OCI-LY3 (cell line): ENCODE measurements around the gene POLL.

Experiments
- H2AFZ ChIP-seq: fragments of 200-600, 300-600 bp; shearing (Covaris generic); 2 replicates; pipeline ENCODE4 v1.6.0; 2014; ENCODE audit warnings: antibody characterized with exemption, low read depth, low read length
- H3K27ac ChIP-seq: fragments of 200-600, 300-600 bp; sonication (generic); 2 replicates; pipeline ENCODE4 v1.5.1; 2014; ENCODE audit warnings: mild to moderate bottlenecking, low read length, moderate library complexity, mixed read lengths
- H3K27me3 ChIP-seq: fragments of 200-600, 300-600 bp; sonication (generic); 2 replicates; pipeline ENCODE4 v1.6.1; 2014; ENCODE audit warnings: low read depth, low read length, mixed read lengths
- H3K36me3 ChIP-seq: fragments of 200-600, 300-600 bp; sonication (generic); replicated peaks from 2 replicates; pipeline ENCODE3; 2014; ENCODE audit warnings: low read depth, low read length, mixed read lengths
- H3K4me1 ChIP-seq: fragments of 300-600, 200-600 bp; sonication (generic); 2 replicates; pipeline ENCODE4 v1.6.1; 2014; ENCODE audit warnings: low read length, mixed read lengths
- H3K4me2 ChIP-seq: fragments of 200-600, 300-600 bp; sonication (generic); 2 replicates; pipeline ENCODE4 v1.6.1; 2014; ENCODE audit warnings: low read length, mixed read lengths
- H3K4me3 ChIP-seq: fragments of 300-600, 200-600 bp; sonication (generic); 2 replicates; pipeline ENCODE4 v1.5.1; 2014; ENCODE audit warnings: antibody characterized with exemption, mild to moderate bottlenecking, low read length, moderate library complexity
- H3K79me2 ChIP-seq: fragments of 300-600, 200-600 bp; shearing (Covaris generic); 2 replicates; pipeline ENCODE4 v1.6.1; 2014; ENCODE audit warnings: mild to moderate bottlenecking, low read length, mixed read lengths
- H3K9ac ChIP-seq: fragments of 300-600, 200-600 bp; shearing (Covaris generic); 2 replicates; pipeline ENCODE4 v1.6.0; 2014; ENCODE audit warnings: mild to moderate bottlenecking, low read length, moderate library complexity
- H3K9me3 ChIP-seq: fragments of 200-600, 300-600 bp; shearing (Covaris generic); 2 replicates; pipeline ENCODE4 v1.6.1; 2014; ENCODE audit warnings: low read length, mixed read lengths; ENCODE audit not compliant: insufficient read depth
- H4K20me1 ChIP-seq: fragments of 200-600, 300-600 bp; sonication (generic); 2 replicates; pipeline ENCODE4 v1.6.1; 2016; ENCODE audit warnings: low read length, mixed read lengths; ENCODE audit not compliant: insufficient read depth
- EZH2phosphoT487 ChIP-seq: fragments of 200-600 bp; shearing (Covaris generic); IDR thresholded peaks from 2 replicates; pipeline ENCODE4 v1.6.1; 2018; ENCODE audit warnings: antibody characterized with exemption, mixed run types, low read depth
- TF ChIP-seq, protein P1 (sequence below): fragments of 200-600, 300-600 bp; sonication (generic); IDR thresholded peaks from 2 replicates; pipeline ENCODE4 v1.5.1; 2014; ENCODE audit warnings: antibody characterized with exemption, low read length, low read depth

POLL gene

DNA sequence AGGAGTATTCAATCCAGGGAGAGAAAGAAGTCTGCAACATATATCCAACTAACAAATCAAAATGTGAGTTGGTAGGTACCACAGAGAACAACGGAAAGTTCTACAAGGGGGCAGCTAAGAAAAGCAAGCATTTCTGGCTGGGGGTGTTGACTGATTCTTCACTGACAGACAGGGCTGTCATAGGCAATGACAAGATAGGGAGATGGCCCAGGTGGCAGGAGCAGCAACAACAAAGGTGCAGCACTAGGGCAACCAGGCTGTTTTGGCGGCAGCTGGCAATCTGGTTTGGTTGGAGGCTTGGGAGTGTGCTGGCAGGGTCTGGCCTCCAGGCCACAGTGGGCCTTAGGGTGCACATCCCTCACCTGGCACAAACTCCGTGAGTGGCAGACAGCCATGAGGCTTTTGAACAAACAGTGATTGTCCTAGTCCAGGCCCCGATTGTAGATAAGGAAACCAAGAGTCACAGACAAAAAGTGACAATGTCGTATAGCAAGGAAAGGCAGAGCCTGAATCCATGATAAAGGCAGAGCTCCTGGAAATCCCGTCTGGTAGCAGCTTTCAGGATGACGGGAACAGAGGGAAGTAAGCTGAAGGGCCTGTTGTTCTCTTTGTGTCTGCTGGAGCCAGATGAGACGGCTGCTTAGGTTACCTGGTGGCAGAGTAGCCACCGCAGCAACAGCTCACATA lies 28.5 kb upstream of the POLL start:
- Histone ChIP-seq H3K9me3 (no peaks in the 10 kb centered on the region), H3K27me3 (no peaks in the 10 kb centered on the region), H3K4me3 (no peak overlapping the region), H4K20me1 (no peaks in the 10 kb centered on the region), H3K79me2 (no peaks in the 10 kb centered on the region), H3K36me3 (peaks cover 8% of the 10 kb centered on the region), H3K4me1 (peaks cover 20% of the 10 kb centered on the region), H3K27ac (no peak overlapping the region), H3K9ac (no peak overlapping the region), H2AFZ (no peak overlapping the region), H3K4me2 (no peak overlapping the region)
- TF ChIP-seq, protein P1, sequence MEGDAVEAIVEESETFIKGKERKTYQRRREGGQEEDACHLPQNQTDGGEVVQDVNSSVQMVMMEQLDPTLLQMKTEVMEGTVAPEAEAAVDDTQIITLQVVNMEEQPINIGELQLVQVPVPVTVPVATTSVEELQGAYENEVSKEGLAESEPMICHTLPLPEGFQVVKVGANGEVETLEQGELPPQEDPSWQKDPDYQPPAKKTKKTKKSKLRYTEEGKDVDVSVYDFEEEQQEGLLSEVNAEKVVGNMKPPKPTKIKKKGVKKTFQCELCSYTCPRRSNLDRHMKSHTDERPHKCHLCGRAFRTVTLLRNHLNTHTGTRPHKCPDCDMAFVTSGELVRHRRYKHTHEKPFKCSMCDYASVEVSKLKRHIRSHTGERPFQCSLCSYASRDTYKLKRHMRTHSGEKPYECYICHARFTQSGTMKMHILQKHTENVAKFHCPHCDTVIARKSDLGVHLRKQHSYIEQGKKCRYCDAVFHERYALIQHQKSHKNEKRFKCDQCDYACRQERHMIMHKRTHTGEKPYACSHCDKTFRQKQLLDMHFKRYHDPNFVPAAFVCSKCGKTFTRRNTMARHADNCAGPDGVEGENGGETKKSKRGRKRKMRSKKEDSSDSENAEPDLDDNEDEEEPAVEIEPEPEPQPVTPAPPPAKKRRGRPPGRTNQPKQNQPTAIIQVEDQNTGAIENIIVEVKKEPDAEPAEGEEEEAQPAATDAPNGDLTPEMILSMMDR, result no peak
- no peak for TF ChIP-seq EZH2phosphoT487

DNA sequence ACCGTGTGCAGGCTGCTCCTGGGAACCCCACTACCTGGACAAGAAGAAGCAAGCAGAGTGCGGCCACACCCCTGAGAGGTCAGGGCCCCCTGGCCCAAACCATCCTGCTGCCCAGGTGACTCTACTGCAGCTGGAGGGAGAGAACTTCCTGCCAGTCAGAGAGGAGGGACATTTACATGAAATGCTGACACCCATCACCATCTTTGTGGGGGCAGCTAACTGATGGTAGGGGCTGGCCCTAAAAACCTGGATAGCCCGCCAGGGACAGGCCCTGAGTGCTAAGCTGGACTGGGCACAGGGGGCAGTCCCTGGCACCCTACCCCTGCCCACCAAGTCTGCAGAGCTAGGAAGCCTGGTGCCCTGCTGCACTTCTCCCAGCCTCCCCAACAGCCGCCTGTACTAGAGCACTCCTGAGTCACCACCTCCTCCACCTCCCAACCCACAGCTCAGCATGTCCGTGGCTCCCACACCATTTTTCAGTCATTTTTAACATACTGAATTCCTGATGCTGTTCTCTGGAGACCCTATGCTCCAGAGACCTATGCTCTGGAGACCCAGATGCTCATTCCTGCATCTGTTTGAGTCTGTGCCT lies 27.6 kb upstream of the POLL start:
- Histone ChIP-seq H3K36me3 (peaks cover 8% of the 10 kb centered on the region), H3K4me3 (no peak overlapping the region), H4K20me1 (no peaks in the 10 kb centered on the region), H3K9ac (no peak overlapping the region), H3K4me1 (peaks cover 20% of the 10 kb centered on the region), H2AFZ (no peak overlapping the region), H3K79me2 (no peaks in the 10 kb centered on the region), H3K9me3 (no peaks in the 10 kb centered on the region), H3K27ac (no peak overlapping the region), H3K27me3 (no peaks in the 10 kb centered on the region), H3K4me2 (no peak overlapping the region)
- TF ChIP-seq, protein P1, result no peak
- no peak for TF ChIP-seq EZH2phosphoT487

DNA sequence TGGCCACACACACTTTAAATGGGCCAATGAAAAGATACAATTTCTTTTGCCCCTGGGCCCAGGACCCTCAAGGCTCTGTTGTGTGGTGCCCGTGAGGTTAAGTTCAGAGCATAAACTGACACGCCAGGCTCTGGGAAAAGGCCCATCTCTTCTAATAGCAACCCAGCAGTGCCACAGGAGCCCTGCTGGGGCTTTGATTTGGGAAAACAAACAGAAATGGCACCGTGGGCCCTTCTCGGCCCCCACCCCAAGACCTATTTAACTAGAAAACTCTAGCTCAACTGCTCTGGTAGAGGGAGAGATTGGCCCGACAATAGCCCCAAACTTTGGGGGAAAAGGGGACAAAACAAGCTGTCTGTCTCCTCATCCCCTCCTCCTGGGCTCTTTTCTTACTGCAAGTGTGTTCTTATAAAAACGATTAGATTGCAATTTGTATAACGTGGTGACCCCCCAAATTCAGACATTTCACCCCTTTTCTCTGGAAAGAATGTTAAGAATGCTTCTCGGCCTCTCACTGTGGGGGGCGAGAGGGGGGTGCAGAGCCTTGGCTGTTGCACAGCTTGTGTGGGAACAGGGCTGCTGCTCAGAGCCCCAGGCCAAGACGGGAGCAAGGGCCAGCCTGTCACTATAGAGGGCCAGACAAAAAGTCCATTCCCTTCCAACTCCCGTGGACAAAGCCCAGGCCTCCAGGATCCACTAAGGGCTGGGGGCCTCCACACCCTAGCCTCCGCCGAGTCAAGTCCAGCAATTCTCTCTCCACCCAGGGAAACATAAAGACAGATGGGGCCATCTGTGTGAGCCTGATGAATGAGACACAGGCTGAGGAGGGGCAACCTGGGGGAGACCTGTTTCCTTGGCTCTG lies 26.8 kb upstream of the POLL start:
- no peak for TF ChIP-seq EZH2phosphoT487
- TF ChIP-seq, protein P1, result no peak
- H3K9ac ChIP-seq, result no peak overlapping the region
- no peak overlapping the region for H2AFZ ChIP-seq
- H3K9me3 ChIP-seq, result no peaks in the 10 kb centered on the region
- H3K4me3 ChIP-seq, result no peak overlapping the region
- H3K27ac ChIP-seq, result no peak overlapping the region
- H3K36me3 ChIP-seq, result peaks cover 8% of the 10 kb centered on the region
- no peaks in the 10 kb centered on the region for H3K27me3 ChIP-seq
- peaks cover 20% of the 10 kb centered on the region for H3K4me1 ChIP-seq
- no peaks in the 10 kb centered on the region for H3K79me2 ChIP-seq
- H3K4me2 ChIP-seq, result no peak overlapping the region
- no peaks in the 10 kb centered on the region for H4K20me1 ChIP-seq

DNA sequence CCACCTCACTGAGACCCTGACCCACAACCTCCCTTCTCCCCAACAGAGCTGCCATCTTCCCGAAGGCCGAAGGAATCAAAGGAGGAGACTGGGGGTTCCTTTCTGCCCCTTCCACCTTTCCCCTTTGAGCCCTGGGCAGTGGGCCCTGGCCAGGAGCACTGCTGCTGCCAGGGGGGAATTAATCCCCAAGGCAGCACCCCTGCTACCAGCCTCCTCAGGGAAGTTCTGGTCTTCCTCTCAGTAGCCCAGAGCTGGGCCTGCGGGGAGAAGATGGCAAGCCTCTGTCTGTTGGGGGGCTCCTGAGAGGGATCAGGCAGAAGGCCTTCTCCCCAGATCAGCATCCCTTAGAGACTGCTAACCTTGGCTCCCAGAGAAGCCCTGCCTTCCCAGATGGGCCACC lies 25.6 kb upstream of the POLL start:
- Histone ChIP-seq H3K79me2 (no peaks in the 10 kb centered on the region), H3K4me2 (no peak overlapping the region), H3K9me3 (no peaks in the 10 kb centered on the region), H3K27me3 (no peaks in the 10 kb centered on the region), H3K9ac (no peak overlapping the region), H3K4me3 (no peak overlapping the region), H3K27ac (no peak overlapping the region), H3K4me1 (peaks cover 16% of the 10 kb centered on the region), H3K36me3 (peaks cover 10% of the 10 kb centered on the region), H2AFZ (no peak overlapping the region), H4K20me1 (no peaks in the 10 kb centered on the region)
- TF ChIP-seq, protein P1, result no peak
- no peak for TF ChIP-seq EZH2phosphoT487
